GM13977 (cell line): ENCODE results near the gene IL23A.

Source experiments
- DNase-seq: peaks from one replicate; pipeline ENCODE4 v3.0.0; 2012; ENCODE audit warnings: low spot score
- in situ Hi-C: fragments of 300-500 bp; cut with MboI; formaldehyde crosslinking; loops from one replicate; pipeline ENCODE4 v1.12.0; 2022; ENCODE audit warnings: low sequenced_read_pairs, low pct_unique_long_range_greater_than_20kb, mixed read lengths, inconsistent platforms; ENCODE audit not compliant: unreplicated experiment
- TF ChIP-seq, protein P1 (sequence below): IDR thresholded peaks from 2 replicates; pipeline ENCODE4 v1.5.1; 2012; ENCODE audit warnings: mild to moderate bottlenecking, control low read depth; ENCODE audit not compliant: insufficient read depth; ENCODE audit errors: extremely low read depth, missing control alignments

IL23A gene

DNA sequence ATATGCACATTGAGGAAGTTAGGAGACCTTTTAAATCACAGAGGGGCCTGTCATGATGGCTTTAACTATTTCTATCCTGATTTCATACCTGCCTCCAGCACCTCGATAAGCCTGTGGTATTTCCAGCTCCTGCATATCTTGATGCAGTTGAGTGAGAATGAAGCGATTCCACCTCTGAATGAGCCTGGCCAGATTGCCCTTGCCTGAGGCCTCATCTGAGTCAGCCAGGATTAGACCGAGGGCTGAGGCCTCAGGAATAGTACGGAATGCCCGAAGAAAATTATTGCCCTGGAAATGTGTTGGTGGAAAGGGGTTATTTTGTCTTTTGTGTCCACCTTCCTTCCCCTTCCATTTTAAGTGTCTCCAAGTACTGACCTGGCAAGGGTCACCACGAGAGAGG, 14.5 kb upstream of the IL23A start:
- in situ Hi-C loops = no loop called here
- TF ChIP-seq, protein P1, sequence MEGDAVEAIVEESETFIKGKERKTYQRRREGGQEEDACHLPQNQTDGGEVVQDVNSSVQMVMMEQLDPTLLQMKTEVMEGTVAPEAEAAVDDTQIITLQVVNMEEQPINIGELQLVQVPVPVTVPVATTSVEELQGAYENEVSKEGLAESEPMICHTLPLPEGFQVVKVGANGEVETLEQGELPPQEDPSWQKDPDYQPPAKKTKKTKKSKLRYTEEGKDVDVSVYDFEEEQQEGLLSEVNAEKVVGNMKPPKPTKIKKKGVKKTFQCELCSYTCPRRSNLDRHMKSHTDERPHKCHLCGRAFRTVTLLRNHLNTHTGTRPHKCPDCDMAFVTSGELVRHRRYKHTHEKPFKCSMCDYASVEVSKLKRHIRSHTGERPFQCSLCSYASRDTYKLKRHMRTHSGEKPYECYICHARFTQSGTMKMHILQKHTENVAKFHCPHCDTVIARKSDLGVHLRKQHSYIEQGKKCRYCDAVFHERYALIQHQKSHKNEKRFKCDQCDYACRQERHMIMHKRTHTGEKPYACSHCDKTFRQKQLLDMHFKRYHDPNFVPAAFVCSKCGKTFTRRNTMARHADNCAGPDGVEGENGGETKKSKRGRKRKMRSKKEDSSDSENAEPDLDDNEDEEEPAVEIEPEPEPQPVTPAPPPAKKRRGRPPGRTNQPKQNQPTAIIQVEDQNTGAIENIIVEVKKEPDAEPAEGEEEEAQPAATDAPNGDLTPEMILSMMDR = no peak
- DNase-seq = no peak

DNA sequence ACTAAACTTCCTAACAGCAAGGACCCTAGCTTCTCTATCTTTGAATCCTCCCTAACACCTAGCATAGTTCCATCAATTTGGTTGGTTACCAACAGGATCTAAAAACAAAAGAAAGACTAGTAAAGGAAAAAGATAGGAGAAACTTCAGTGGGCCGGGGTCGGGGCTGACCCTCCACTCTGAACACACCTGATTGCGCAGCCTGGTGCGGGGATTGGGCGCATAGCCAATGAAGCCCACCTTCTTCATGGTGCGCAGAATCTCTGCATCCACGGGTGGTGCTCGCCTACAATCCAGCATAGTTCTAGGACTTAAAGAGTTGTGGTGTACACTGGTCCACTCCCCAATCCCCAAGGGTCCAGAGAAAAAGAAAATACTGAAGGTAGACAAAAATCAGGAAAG, 12.6 kb upstream of the IL23A start:
- DNase-seq = no peak
- TF ChIP-seq, protein P1 = no peak
- in situ Hi-C loops = no loop called here

DNA sequence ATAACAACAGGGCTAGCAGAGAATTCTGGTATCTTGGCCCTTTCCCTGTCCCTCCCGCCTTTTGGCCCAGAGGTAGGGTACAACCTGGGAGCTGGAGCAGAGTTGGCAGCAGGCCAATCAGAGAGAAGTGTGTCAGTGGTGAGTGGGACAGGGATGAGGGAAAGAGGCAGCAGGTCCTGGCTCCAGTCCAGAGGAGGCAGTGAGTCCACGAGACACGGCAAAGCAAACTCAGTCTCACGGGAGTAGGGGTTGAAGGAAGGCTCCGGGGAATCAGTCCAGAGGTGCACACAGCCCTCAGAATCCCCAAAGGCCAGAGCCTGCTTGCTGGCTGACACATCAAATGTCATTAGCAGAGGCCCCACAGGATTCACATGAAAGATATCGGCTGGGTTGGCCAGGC, 12.2 kb upstream of the IL23A start:
- TF ChIP-seq, protein P1 = no peak
- DNase-seq = no peak

DNA sequence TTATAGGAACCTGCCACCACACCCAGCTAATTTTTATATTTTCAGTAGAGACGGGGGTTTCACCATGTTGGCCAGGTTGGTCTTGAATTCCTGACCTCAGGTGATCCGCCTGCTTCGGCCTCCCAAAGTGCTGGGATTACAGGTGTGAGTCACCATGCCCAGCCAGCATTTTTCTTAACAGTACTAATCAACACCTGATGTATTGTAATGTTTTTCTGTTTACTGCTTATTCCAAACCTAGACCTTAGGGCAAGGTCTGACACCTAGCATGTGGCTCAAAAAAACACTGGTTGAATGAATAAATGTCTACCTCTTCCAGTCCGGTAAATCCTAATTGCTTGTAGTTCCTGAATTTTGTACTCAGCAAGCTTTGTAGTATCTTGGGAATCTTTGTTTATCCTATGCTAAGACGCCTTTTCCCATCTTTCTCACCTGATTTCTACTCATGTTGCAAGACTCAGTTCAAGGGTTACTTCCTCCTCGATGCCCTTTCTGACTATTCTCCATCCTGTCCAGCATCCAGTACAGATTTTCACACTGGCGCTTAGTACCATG, 7.7 kb upstream of the IL23A start:
- in situ Hi-C loops = no loop called here
- TF ChIP-seq, protein P1 = no peak
- no peak for DNase-seq

More for the DNA sequence above, 12.2 kb upstream of the IL23A start:
- in situ Hi-C loops = no loop called here

DNA sequence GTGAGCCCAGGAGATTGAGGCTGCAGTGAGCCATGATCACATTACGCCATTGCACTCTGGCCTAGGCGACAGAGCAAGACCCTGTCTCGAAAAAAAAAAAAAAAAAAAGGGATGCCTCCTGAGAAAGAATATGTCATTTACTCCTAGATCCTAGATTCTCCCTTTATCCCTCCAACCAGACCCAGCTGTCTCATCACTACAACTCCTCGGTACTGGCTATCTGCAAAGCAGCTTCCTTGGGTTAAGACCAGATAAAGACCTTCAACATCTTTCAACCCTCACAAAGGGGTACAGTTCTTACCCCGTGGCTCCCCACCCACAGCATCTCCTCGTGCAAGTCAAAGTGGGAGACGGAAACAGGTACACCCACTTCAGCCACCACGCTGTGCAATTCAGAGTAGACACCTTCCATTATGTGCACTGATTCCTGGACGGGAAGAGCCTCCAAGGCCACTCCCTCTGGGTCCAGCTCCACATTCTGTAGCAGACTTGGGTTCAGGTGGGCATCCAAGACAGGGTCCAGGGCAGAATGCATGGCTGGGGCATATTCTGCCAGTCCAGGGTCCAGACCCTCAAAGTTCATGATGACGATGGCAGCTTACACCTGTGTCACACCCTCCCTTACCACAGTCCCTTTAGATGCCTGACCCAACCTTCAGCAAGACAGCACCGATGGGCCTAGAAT, 6.0 kb upstream of the IL23A start:
- DNase-seq = no peak
- in situ Hi-C loops = no loop called here
- TF ChIP-seq, protein P1 = no peak

DNA sequence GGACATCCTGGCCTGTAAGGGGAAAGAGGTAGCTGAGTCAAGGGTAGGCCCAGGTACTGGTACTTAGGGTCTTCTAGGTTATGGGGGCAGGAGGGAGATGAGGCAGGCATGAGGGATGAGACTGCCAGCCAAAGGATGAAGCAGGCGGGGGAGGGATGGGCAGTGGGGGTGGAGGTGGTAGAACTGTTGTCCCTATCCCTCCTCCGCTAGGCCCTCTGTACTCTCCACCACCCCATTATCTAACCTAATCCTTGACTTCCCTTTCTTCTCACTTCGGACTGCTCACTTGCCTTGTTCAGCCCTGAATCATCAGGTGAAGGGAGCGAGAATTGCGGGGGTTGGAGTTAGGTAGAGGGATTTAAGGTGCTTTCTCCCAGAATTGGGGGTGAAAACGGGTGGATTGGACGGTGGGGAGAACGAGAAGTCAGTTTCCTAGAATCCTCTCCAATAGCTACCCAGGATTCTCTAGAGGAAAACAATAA, 5.4 kb upstream of the IL23A start:
- in situ Hi-C loops = no loop called here
- peak; percentile 17 for DNase-seq
- TF ChIP-seq, protein P1 = no peak
